Natural killer cell (primary cell): ENCODE data around the gene PI16. TPM values are rescaled to one million over a fixed set of nuclear protein-coding genes. Genes with fewer than 3 reads are reported as not detected.
A peak's percentile ranks its signal among the peaks of the same experiment; 100 is the strongest.
"Not testable (repeated sequence)": the region's sequence is repeated elsewhere in the genome, so short reads cannot be mapped to it uniquely, and the experiment has no call there.

Source experiments
- ATAC-seq, 3 donors: fragments of 150-1000 bp in 2 of 3; fragments of 200-7000 bp in 1 of 3; cut with Tn5 transposase; 1 replicate in 1 of 3; 2 replicates in 2 of 3; pipeline ENCODE4 v1.10.0; 2021; ENCODE audit warnings: mild to moderate bottlenecking in 2 of 3, moderate library complexity in 2 of 3
- DNase-seq, 2 donors: peaks; one replicate each; pipeline versions ENCODE4 v3.0.0 to v3.0.0-alpha.2; 2013 to 2021; ENCODE audit warnings: mixed read lengths in 1 of 2
- H3K27ac ChIP-seq: one replicate; pipeline ENCODE4 v1.5.1; 2013; ENCODE audit warnings: mild to moderate bottlenecking, low read length
- H3K27me3 ChIP-seq: one replicate; pipeline ENCODE4 v1.6.1; 2013; ENCODE audit warnings: low read length; ENCODE audit not compliant: control insufficient read depth, insufficient read depth
- H3K36me3 ChIP-seq: one replicate; pipeline ENCODE4 v1.6.1; 2013; ENCODE audit warnings: low read length; ENCODE audit not compliant: control insufficient read depth, insufficient read depth
- H3K4me1 ChIP-seq: one replicate; pipeline ENCODE4 v1.6.1; 2013; ENCODE audit warnings: low read length; ENCODE audit not compliant: control insufficient read depth, insufficient read depth
- H3K4me3 ChIP-seq: one replicate; pipeline ENCODE4 v1.5.1; 2013; ENCODE audit warnings: low read length
- H3K9me3 ChIP-seq: one replicate; pipeline ENCODE4 v1.6.1; 2013; ENCODE audit warnings: low read length; ENCODE audit not compliant: control insufficient read depth, insufficient read depth
- H3K27ac Mint-ChIP-seq, 2 donors: one replicate each; pipeline ENCODE4 v1.8.0; 2022; ENCODE audit warnings: mild to moderate bottlenecking in 2 of 2, mixed read lengths in 2 of 2, moderate library complexity in 1 of 2
- H3K27me3 Mint-ChIP-seq, 2 donors: one replicate each; pipeline ENCODE4 v1.8.0; 2022; ENCODE audit warnings: low read depth in 2 of 2, mixed read lengths in 2 of 2
- H3K36me3 Mint-ChIP-seq: one replicate; pipeline ENCODE4 v1.8.0; 2022; ENCODE audit warnings: mixed read lengths
- H3K4me1 Mint-ChIP-seq, 2 donors: one replicate each; pipeline ENCODE4 v1.8.0; 2022; ENCODE audit warnings: mixed read lengths in 2 of 2
- H3K4me3 Mint-ChIP-seq: one replicate; pipeline ENCODE4 v1.8.0; 2022; ENCODE audit warnings: mild to moderate bottlenecking, moderate library complexity, mixed read lengths
- H3K9me3 Mint-ChIP-seq, 2 donors: one replicate each; pipeline ENCODE4 v1.8.0; 2022; ENCODE audit warnings: mixed read lengths in 2 of 2
- CTCF ChIP-seq: fragments of 200-600 bp; IDR thresholded peaks from one replicate; pipeline ENCODE4 v1.8.0; 2022; ENCODE audit warnings: antibody characterized with exemption
- WGBS: methylation state at CpG from one replicate; pipeline ENCODE4 v1.1.7; 2013; ENCODE audit warnings: missing lambda C conversion rate; ENCODE audit not compliant: insufficient coverage; 5-methylcytosine and 5-hydroxymethylcytosine counted together
- intact Hi-C: fragments of 100-400 bp; cut with micrococcal nuclease; formaldehyde crosslinking; loops from one replicate; pipeline ENCODE4 v1.14.2; 2022
- total RNA-seq, 4 donors: library from RNA; stranded (reverse); fragments of 120-200 nt in 1 of 4; gene quantifications; one replicate each; pipeline versions ENCODE4 v1.2.3 to v1.2.4, GENCODE V29; 2013 to 2022

The PI16 gene
- total RNA-seq, 3 donors from 2014 or later (not counting 1 experiment from before 2014, with no cell fraction given), result 0.33 to 1.8 (median 1.1) TPM

GRCh38 chr6:36985808-36986703 lies 31.5 kb downstream of the PI16 start, which contains the start of gene MTCH1:
MTCH1 (minus strand) TSS chr6:36986196; CDS start chr6:36986173, 23 bp downstream.
- under 1% methylated on average over 101 of the region's 101 CpGs for WGBS
- Mint-ChIP-seq H3K4me3 (peak within 1 kb of the TSS; percentile 98), H3K36me3 (no peaks in the 10 kb centered on the region), H3K4me1 (peaks cover 20 to 24% of the 10 kb centered on the region in 2 donors), H3K9me3 (no peaks in the 10 kb centered on the region), H3K27me3 (peaks cover 3 to 12% of the 10 kb centered on the region in 2 donors), H3K27ac (peak within 1 kb of the TSS in 1 of 2 donors; percentile 92)
- peaks cover 4% of the 10 kb centered on the region for H3K36me3 ChIP-seq
- intact Hi-C loops, result loop anchor here (1.0 to 2.0 kb wide), 2 partner anchors 32 to 101 kb away; partner anchors contain the start of gene C6orf89
- peaks cover 27% of the 10 kb centered on the region for H3K4me1 ChIP-seq
- DNase-seq (peak; percentile 93 to 95), ATAC-seq (peak; percentile 86 to 96 (median 89))
- no peak for TF ChIP-seq CTCF
- H3K27me3 ChIP-seq, result no peaks in the 10 kb centered on the region
- H3K27ac ChIP-seq, result peak within 1 kb of the TSS; percentile 78
- no peaks in the 10 kb centered on the region for H3K9me3 ChIP-seq
- peak within 1 kb of the TSS; percentile 99 for H3K4me3 ChIP-seq

GRCh38 chr6:36986704-36987047 lies 32.1 kb downstream of the PI16 start:
- 3% methylated on average over 8 of the region's 8 CpGs for WGBS
- ATAC-seq (no peak), DNase-seq (no peak)
- Mint-ChIP-seq H3K27ac (peak overlapping the region in 1 of 2 donors; percentile 92), H3K4me1 (peaks cover 16 to 18% of the 10 kb centered on the region in 2 donors), H3K9me3 (no peaks in the 10 kb centered on the region), H3K27me3 (peaks cover 3 to 12% of the 10 kb centered on the region in 2 donors), H3K36me3 (no peaks in the 10 kb centered on the region), H3K4me3 (peak overlapping the region; percentile 98)
- peaks cover 27% of the 10 kb centered on the region for H3K4me1 ChIP-seq
- no peaks in the 10 kb centered on the region for H3K9me3 ChIP-seq
- H3K36me3 ChIP-seq, result peaks cover under 1% of the 10 kb centered on the region
- H3K27ac ChIP-seq, result peak overlapping the region; percentile 39
- H3K27me3 ChIP-seq, result no peaks in the 10 kb centered on the region
- intact Hi-C loops, result loop anchor here (1.0 to 2.0 kb wide), 2 partner anchors 32 to 102 kb away; partner anchors contain the start of gene C6orf89
- peak overlapping the region; percentile 60 for H3K4me3 ChIP-seq
- TF ChIP-seq CTCF, result no peak

- Mint-ChIP-seq H3K4me1 (peaks cover 11% of the 10 kb centered on the region in 2 donors), H3K27ac (no peak overlapping the region), H3K36me3 (no peaks in the 10 kb centered on the region), H3K27me3 (peaks cover 6 to 12% of the 10 kb centered on the region in 2 donors), H3K9me3 (no peaks in the 10 kb centered on the region), H3K4me3 (no peak overlapping the region)
- Histone ChIP-seq H3K27ac (no peak overlapping the region), H3K4me1 (peaks cover 19% of the 10 kb centered on the region), H3K36me3 (no peaks in the 10 kb centered on the region), H3K9me3 (no peaks in the 10 kb centered on the region), H3K27me3 (no peaks in the 10 kb centered on the region), H3K4me3 (no peak overlapping the region)
- DNase-seq (no peak), ATAC-seq (no peak)
- WGBS, result 91% methylated on average over 6 of the region's 6 CpGs
- TF ChIP-seq CTCF, result no peak
- intact Hi-C loops, result no loop called here
These were observed 34.7 kb downstream of the PI16 start for GRCh38 chr6:36989264-36989663.

- H3K36me3 Mint-ChIP-seq, H3K27me3 ChIP-seq, H3K4me3 ChIP-seq, ATAC-seq, H3K4me1 ChIP-seq, H3K36me3 ChIP-seq, H3K27ac Mint-ChIP-seq, H3K4me3 Mint-ChIP-seq, H3K27ac ChIP-seq, intact Hi-C loops, DNase-seq, H3K9me3 Mint-ChIP-seq, H3K9me3 ChIP-seq: not testable (repeated sequence)
- Mint-ChIP-seq H3K4me1 (peaks cover 11% of the 10 kb centered on the region in 2 donors), H3K27me3 (peaks cover 8 to 15% of the 10 kb centered on the region in 2 donors)
- 88% methylated on average over 2 of the region's 2 CpGs for WGBS
These were observed 35.9 kb downstream of the PI16 start for GRCh38 chr6:36990401-36990800.
